Hypothalamus (tissue), 51 donors: Measurements from ENCODE around the gene MRRF.
"Not testable (repeated sequence)": the region's sequence is repeated elsewhere in the genome, so short reads cannot be mapped to it uniquely, and the experiment has no call there.

Source experiments
- DNase-seq, 51 donors: peaks; one replicate each; lab custom pipeline; 2025; lab: John Stamatoyannopoulos, UW

The MRRF gene

GRCh38 chr9:122268041-122268814 lies 3.5 kb downstream of the MRRF start:
- no peak for DNase-seq

GRCh38 chr9:122274055-122274454 lies 9.4 kb downstream of the MRRF start:
- DNase-seq = no peak

- DNase-seq = no peak
These were observed 11.4 kb downstream of the MRRF start for GRCh38 chr9:122276096-122276495.

GRCh38 chr9:122277285-122277897 lies 12.7 kb downstream of the MRRF start:
- no peak for DNase-seq

GRCh38 chr9:122281368-122281767 lies 16.7 kb downstream of the MRRF start:
- no peak for DNase-seq

- no peak for DNase-seq
These were observed 22.1 kb downstream of the MRRF start for GRCh38 chr9:122286764-122287163.

- DNase-seq = no peak
These were observed 22.6 kb downstream of the MRRF start for GRCh38 chr9:122287214-122287720.

GRCh38 chr9:122291458-122291857 lies 26.8 kb downstream of the MRRF start:
- DNase-seq = no peak

- no peak for DNase-seq
These were observed 29.8 kb downstream of the MRRF start for GRCh38 chr9:122294531-122294930.

- no peak for DNase-seq
These were observed 32.8 kb downstream of the MRRF start for GRCh38 chr9:122297512-122297911.

- no peak for DNase-seq
These were observed 37.8 kb downstream of the MRRF start for GRCh38 chr9:122302237-122303093.

GRCh38 chr9:122307061-122307460 lies 42.4 kb downstream of the MRRF start:
- DNase-seq = no peak

- no peak for DNase-seq
These were observed 43.2 kb downstream of the MRRF start for GRCh38 chr9:122307925-122308324.

- no peak for DNase-seq
These were observed 45.2 kb downstream of the MRRF start for GRCh38 chr9:122309861-122310260.

- DNase-seq = no peak
These were observed 49.5 kb downstream of the MRRF start for GRCh38 chr9:122314165-122314564.

GRCh38 chr9:122315534-122315933 lies 50.9 kb downstream of the MRRF start:
- no peak for DNase-seq

GRCh38 chr9:122318284-122318683 lies 53.6 kb downstream of the MRRF start:
- peak in 22 of 51 donors; percentile 4 to 60 (median 27) for DNase-seq

GRCh38 chr9:122320413-122320881 lies 55.8 kb downstream of the MRRF start:
- peak in 1 of 51 donors; percentile 42 for DNase-seq

- DNase-seq = no peak
These were observed 57.9 kb downstream of the MRRF start for GRCh38 chr9:122322553-122322952.

- not testable (repeated sequence) for DNase-seq
These were observed 60.0 kb downstream of the MRRF start for GRCh38 chr9:122324665-122325064.

GRCh38 chr9:122325124-122325523 lies 60.4 kb downstream of the MRRF start:
- no peak for DNase-seq
